Stimulated activated naive B cell treated with anti-CD40 and anti-IgM and Interleukin-4, amounts not matched to agents 10 μg/mL and 1 μg/mL and 100 μg/mL, for 72 hours (primary cell): Measurements from ENCODE around the gene KYNU.
"Not testable (repeated sequence)": the region's sequence is repeated elsewhere in the genome, so short reads cannot be mapped to it uniquely, and the experiment has no call there.

Experiments used
- ATAC-seq, 2 donors: fragments of 150-1000 bp; cut with Tn5 transposase; replicated peaks; 2 replicates each; pipeline ENCODE4 v1.10.0; 2021; ENCODE audit warnings: moderate library complexity in 1 of 2
- DNase-seq: peaks from one replicate; pipeline ENCODE4 v3.0.0; 2021
- H3K27ac Mint-ChIP-seq: one replicate; pipeline ENCODE4 v1.8.0; 2022; ENCODE audit warnings: mild to moderate bottlenecking, mixed read lengths
- H3K27me3 Mint-ChIP-seq, 2 donors: one replicate each; pipeline ENCODE4 v1.8.0; 2022; ENCODE audit warnings: mixed read lengths in 2 of 2
- H3K36me3 Mint-ChIP-seq, 2 donors: one replicate each; pipeline ENCODE4 v1.8.0; 2022; ENCODE audit warnings: mixed read lengths in 2 of 2, mild to moderate bottlenecking in 1 of 2
- H3K4me1 Mint-ChIP-seq, 2 donors: one replicate each; pipeline ENCODE4 v1.8.0; 2022; ENCODE audit warnings: mixed read lengths in 2 of 2, mild to moderate bottlenecking in 1 of 2
- H3K4me3 Mint-ChIP-seq, 2 donors: one replicate each; pipeline ENCODE4 v1.8.0; 2022; ENCODE audit warnings: mild to moderate bottlenecking in 2 of 2, mixed read lengths in 2 of 2, moderate library complexity in 1 of 2
- H3K9me3 Mint-ChIP-seq, 2 donors: one replicate each; pipeline ENCODE4 v1.8.0; 2022; ENCODE audit warnings: mixed read lengths in 2 of 2, mild to moderate bottlenecking in 1 of 2

Gene KYNU

DNA sequence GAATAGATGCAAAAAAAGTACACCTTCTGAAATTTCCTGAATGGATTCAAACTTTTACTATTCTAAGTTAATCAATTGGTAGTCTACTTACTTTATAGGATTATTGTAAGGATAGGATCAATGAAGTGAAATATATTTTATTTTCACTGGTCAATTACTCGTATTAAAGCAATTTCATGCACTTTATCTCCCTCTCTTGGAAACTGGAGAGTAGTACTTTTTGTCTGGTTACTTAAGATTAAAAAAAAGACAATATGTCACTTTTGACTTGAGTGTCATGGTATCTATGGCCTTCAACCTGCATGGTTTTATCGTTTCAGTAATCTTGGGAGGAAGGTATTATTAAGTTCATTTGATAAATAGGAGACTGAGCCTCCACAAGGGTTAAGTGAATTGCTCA lies 1.0 kb upstream of the KYNU start:
- Mint-ChIP-seq H3K9me3 (no peaks in the 10 kb centered on the region), H3K27ac (peak overlapping the region; percentile 91)
- ATAC-seq = no peak

DNA sequence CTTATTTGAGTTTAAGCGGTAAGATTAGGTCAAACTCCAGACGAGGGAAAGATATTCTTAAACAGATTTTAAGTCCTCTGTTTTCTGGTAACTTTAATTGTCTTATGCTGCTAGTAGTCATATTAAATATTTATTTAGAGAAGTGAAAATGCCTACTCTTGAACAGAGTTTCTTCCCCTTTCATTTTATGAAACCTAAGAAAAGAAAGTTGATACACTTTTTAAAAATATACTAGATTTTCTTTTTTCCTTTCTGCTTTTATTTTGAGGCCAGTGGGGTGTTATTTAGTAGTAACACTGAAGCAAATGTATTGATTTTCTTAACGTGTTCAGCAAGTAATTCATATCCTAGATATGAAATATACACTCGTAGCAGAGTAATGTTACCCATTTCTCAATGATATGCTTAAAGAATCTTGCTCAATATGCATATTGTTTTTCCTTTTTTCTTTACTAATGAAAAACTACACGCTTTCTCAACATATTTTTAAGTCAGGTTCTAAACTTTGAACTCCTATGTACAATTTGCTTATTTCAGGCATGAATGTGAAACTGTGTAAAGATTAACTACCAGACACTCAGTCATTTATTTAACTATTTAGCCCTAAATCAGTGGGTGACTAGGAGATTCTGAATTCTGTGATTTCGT lies 691 bp downstream of the KYNU start:
- no peaks in the 10 kb centered on the region for H3K27me3 Mint-ChIP-seq
- H3K36me3 Mint-ChIP-seq = peaks cover 22 to 36% of the 10 kb centered on the region in 2 donors
- peak overlapping the region; percentile 77 to 80 for H3K4me3 Mint-ChIP-seq
- peaks cover 40 to 66% of the 10 kb centered on the region in 2 donors for H3K4me1 Mint-ChIP-seq
- DNase-seq = no peak
- peak overlapping the region; percentile 91 for H3K27ac Mint-ChIP-seq
- ATAC-seq = peak; percentile 28 to 61
- H3K9me3 Mint-ChIP-seq = peaks cover 2 to 7% of the 10 kb centered on the region in 2 donors

More for the DNA sequence above, 1.0 kb upstream of the KYNU start:
- H3K4me1 Mint-ChIP-seq = peaks cover 41 to 66% of the 10 kb centered on the region in 2 donors
- peaks cover 9 to 24% of the 10 kb centered on the region in 2 donors for H3K36me3 Mint-ChIP-seq
- H3K4me3 Mint-ChIP-seq = no peak overlapping the region
- no peaks in the 10 kb centered on the region for H3K27me3 Mint-ChIP-seq
- no peak for DNase-seq

DNA sequence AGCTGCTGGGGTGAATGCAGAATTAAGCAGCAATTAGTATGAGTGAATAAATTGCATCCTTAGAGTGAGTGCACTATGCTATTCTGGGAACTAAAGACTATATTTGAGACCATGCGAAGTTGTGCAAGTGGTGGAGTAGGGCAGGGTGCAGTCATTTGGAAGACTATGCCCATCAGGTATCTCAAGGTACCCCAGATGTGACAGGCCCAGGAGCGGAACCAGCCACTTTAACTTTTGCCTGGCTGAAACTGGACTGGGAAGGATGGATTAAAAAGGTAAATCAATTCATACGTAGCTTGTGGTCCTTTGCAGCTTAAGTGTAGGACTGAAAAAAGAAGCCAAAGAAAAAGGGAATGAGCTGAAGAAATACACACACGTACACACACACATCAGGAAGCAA lies 1.7 kb downstream of the KYNU start:
- Mint-ChIP-seq H3K4me1 (peaks cover 37 to 65% of the 10 kb centered on the region in 2 donors), H3K27me3 (no peaks in the 10 kb centered on the region), H3K4me3 (peak overlapping the region; percentile 83 to 91), H3K36me3 (peaks cover 27 to 44% of the 10 kb centered on the region in 2 donors), H3K9me3 (peaks cover 5 to 11% of the 10 kb centered on the region in 2 donors), H3K27ac (peak overlapping the region; percentile 88)
- ATAC-seq (no peak), DNase-seq (no peak)

DNA sequence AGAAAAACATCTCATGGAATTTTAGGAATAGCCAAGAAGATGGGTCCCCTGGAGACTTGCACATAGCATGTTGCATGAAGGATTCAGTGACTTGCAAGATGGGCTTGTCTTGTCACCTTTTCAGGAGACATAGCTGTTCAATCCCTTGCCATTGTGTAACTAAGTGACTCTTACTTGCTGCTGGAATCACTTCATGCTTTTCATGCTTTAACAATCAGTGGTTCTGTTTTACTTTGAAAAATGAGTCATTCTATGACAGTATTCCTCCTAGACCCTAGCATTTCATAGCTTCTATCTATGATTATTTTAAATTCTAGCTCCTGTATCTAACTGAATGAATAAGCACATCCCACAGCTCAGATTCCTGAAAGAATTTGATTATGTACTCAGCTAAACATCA lies 2.8 kb downstream of the KYNU start:
- Mint-ChIP-seq H3K27ac (peak overlapping the region; percentile 15), H3K36me3 (peaks cover 27 to 44% of the 10 kb centered on the region in 2 donors), H3K9me3 (peaks cover 5 to 11% of the 10 kb centered on the region in 2 donors), H3K4me1 (peaks cover 33 to 59% of the 10 kb centered on the region in 2 donors), H3K4me3 (peak overlapping the region; percentile 83 to 91), H3K27me3 (no peaks in the 10 kb centered on the region)
- ATAC-seq (peak; percentile 45 to 48), DNase-seq (no peak)

DNA sequence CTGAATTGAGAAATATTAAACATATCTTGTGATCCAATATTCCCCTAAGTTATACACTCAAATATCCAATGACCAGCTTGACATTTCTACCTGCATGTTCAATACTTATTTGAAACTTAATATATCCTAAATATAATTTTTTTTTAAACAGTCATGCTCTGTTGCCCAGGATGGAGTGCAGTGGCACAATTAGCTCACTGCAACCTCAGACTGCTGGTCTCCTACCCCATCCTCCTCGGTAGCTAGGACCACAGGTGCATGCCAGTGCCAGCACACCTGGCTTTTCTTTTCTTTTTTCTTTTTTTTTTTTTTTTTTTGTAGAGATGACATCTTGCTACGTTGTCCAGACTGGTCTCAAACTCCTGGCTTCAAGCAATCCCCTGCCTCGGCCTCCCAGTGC lies 4.2 kb downstream of the KYNU start:
- H3K9me3 Mint-ChIP-seq = peaks cover 5 to 11% of the 10 kb centered on the region in 2 donors
- no peak for DNase-seq
- H3K27ac Mint-ChIP-seq = peak overlapping the region; percentile 45
- H3K27me3 Mint-ChIP-seq = no peaks in the 10 kb centered on the region
- peaks cover 31 to 52% of the 10 kb centered on the region in 2 donors for H3K36me3 Mint-ChIP-seq
- H3K4me3 Mint-ChIP-seq = peak overlapping the region in 1 of 2 donors; percentile 26
- ATAC-seq = no peak
- H3K4me1 Mint-ChIP-seq = peaks cover 27 to 49% of the 10 kb centered on the region in 2 donors

DNA sequence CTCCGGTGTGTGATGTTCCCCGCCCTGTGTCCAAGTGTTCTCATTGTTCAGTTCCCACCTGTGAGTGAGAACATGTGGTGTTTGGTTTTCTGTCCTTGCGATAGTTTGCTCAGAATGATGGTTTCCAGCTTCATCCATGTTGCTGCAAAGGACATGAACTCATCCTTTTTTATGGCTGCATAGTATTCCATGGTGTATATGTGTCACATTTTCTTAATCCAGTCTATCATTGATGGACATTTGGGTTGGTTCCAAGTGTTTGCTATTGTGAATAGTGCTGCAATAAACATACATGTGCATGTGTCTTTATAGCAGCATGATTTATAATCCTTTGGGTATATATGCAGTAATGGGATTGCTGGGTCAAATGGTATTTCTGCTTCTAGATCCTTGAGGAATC lies 5.0 kb downstream of the KYNU start:
- peaks cover 38 to 58% of the 10 kb centered on the region in 2 donors for H3K36me3 Mint-ChIP-seq
- H3K27ac Mint-ChIP-seq, H3K4me3 Mint-ChIP-seq, ATAC-seq, H3K27me3 Mint-ChIP-seq, DNase-seq: not testable (repeated sequence)
- peaks cover 5 to 11% of the 10 kb centered on the region in 2 donors for H3K9me3 Mint-ChIP-seq
- peaks cover 22 to 41% of the 10 kb centered on the region in 2 donors for H3K4me1 Mint-ChIP-seq

DNA sequence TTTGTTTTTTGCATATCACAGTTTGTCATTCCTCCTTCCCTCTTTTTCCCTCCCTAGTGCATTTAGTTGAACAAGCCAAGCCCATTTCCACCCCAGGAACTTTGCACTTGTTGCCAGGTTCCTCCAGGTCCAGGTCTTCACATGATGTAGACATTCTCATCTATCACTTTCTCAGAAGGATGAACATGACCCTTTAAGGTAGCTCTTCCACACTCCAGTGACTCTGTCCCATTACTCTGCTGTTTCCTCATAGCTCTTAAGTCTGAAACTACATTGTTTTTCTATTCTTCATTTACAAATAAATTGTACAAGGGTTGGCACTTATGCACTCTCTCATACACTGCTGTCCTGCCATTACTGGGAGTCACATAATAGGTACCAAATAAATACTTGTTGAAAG lies 6.1 kb downstream of the KYNU start:
- no peaks in the 10 kb centered on the region for H3K27me3 Mint-ChIP-seq
- peaks cover 42 to 63% of the 10 kb centered on the region in 2 donors for H3K36me3 Mint-ChIP-seq
- peak; percentile 56 to 58 for ATAC-seq
- H3K4me1 Mint-ChIP-seq = peaks cover 22 to 43% of the 10 kb centered on the region in 2 donors
- H3K4me3 Mint-ChIP-seq = peak overlapping the region; percentile 41 to 66
- peaks cover 5 to 11% of the 10 kb centered on the region in 2 donors for H3K9me3 Mint-ChIP-seq
- H3K27ac Mint-ChIP-seq = peak overlapping the region; percentile 73
- DNase-seq = no peak

DNA sequence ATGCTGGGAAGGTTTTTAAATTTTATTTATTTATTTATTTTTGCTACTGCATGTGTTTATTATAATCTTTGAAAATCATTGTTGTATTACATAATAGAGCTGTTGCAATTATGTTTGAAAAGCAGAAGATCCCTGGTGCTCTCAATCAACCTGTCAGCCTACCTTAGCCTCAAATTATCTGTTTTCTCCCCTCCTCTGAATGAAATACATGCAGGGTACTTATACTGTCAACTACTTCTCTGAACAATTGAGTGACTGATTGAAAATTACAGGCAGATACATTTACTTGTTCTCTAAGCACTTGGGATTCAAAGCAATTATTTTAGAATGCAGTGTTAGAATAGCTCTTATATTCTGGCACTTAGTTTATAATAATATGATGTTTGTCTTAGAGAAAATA lies 8.1 kb downstream of the KYNU start:
- H3K36me3 Mint-ChIP-seq = peaks cover 43 to 66% of the 10 kb centered on the region in 2 donors
- no peaks in the 10 kb centered on the region for H3K27me3 Mint-ChIP-seq
- no peak for DNase-seq
- no peak overlapping the region for H3K4me3 Mint-ChIP-seq
- ATAC-seq = no peak
- H3K9me3 Mint-ChIP-seq = peaks cover 5 to 11% of the 10 kb centered on the region in 2 donors
- H3K4me1 Mint-ChIP-seq = peaks cover 24 to 42% of the 10 kb centered on the region in 2 donors
- no peak overlapping the region for H3K27ac Mint-ChIP-seq

DNA sequence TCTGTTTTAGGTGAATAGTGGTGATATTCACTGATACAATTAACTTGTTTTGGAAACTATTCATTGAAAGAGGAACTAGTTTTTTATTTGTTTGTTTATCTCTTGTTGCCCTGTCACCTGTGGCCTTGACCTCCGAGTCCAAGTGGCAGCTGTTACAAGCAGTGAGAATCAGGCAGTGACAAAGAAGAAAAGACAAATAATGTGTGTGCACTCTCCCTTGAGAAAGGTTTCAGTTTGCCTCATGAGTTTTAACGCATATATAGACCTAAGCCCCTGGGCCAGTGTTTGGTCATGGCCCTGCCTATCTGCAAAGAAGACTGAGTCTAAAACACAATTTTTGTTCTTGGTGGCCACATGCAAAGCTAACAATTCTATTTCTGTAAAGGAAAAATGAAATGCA lies 15.3 kb downstream of the KYNU start:
- Mint-ChIP-seq H3K27me3 (no peaks in the 10 kb centered on the region), H3K4me1 (peaks cover 24 to 38% of the 10 kb centered on the region in 2 donors), H3K4me3 (no peak overlapping the region)

DNA sequence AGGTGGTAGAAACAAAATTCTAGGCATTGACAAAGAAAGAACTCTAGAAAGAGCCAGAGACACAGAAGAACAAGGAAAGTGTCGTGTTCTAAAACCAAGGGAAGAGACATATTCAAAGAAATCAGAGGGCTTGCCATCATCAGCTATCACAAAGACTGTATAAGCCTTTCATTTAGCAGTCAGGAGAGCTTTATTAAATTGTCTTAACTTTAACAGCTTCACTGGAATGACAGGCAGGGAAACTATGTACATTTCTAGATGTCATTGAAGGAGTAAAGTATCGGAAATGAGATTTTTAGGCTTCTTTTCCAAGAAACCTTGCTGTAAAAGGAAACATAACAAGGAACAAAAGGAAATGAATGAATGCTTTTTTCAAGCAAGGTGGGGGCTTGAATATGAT lies 15.8 kb downstream of the KYNU start:
- Mint-ChIP-seq H3K27ac (peak overlapping the region; percentile 11), H3K27me3 (no peaks in the 10 kb centered on the region), H3K36me3 (peaks cover 31 to 64% of the 10 kb centered on the region in 2 donors), H3K4me3 (no peak overlapping the region), H3K4me1 (peaks cover 24 to 38% of the 10 kb centered on the region in 2 donors), H3K9me3 (no peaks in the 10 kb centered on the region)
- DNase-seq = no peak
- no peak for ATAC-seq

More for the DNA sequence above, 15.3 kb downstream of the KYNU start:
- no peaks in the 10 kb centered on the region for H3K9me3 Mint-ChIP-seq
- H3K36me3 Mint-ChIP-seq = peaks cover 27 to 59% of the 10 kb centered on the region in 2 donors
- peak; percentile 78 to 95 for ATAC-seq
- peak overlapping the region; percentile 11 for H3K27ac Mint-ChIP-seq
- no peak for DNase-seq

DNA sequence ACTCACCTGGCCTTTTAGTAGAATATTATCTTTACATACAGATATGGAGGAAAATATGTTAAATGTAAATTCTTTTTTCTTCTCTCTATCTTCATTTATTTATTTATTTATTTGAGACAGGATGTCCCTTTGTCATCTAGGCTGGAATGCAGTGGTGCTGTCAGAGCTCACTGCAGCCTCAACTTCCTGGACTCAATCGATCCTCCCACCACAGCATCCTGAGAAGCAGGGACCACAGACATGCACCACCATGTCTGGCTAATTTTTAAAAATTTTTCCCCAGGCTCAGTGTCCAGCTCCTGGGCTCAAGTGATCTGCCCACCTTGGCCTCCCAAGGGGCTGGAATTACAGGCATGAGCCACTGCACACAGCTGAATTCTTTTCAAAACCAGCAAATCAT lies 20.3 kb downstream of the KYNU start:
- Mint-ChIP-seq H3K36me3 (peaks cover 40 to 67% of the 10 kb centered on the region in 2 donors), H3K4me3 (no peak overlapping the region), H3K27ac (no peak overlapping the region)

DNA sequence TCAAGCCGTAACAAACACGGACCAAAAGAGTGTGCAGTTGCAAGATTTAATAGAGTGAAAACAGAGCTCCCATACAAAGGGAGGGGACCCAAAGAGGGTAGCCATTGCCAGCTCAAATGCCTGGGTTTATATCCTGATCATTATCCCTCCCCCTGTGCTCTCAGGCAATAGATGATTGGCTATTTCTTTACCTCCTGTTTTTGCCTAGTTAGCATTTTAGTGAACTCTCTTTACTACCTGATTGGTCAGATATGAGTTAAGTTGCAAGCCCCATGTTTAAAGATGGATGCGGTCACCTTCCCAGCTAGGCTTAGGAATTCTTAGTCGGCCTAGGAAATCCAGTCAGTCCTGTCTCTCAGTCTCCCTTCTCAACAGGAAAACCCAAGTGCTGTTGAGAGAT lies 22.9 kb downstream of the KYNU start:
- H3K9me3 Mint-ChIP-seq, H3K27me3 Mint-ChIP-seq, DNase-seq, H3K4me3 Mint-ChIP-seq, ATAC-seq: not testable (repeated sequence)
- Mint-ChIP-seq H3K36me3 (peaks cover 35 to 54% of the 10 kb centered on the region in 2 donors), H3K4me1 (peaks cover 27 to 46% of the 10 kb centered on the region in 2 donors), H3K27ac (peak overlapping the region; percentile 7)

More for the DNA sequence above, 20.3 kb downstream of the KYNU start:
- Mint-ChIP-seq H3K4me1 (peaks cover 24 to 28% of the 10 kb centered on the region in 2 donors), H3K27me3 (no peaks in the 10 kb centered on the region), H3K9me3 (no peaks in the 10 kb centered on the region)
- DNase-seq (no peak), ATAC-seq (no peak)

DNA sequence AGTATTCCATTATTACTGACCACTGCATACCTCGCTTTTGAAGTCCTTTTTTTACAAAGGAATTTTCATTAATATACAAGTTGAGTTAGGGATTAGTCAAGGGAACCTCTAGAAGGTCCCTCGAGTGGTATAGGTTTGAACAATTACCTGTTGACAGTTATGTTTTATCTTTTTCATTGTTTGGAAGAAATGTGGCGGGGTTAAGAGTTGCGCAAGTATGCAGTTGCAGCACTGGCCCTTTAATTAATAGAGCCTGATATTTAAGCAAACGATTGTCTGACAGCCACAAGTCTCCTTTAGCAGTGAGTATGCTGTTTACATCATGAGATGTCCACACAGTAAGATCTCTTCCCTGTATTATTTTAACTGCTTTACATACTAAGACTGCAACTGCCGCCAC lies 24.3 kb downstream of the KYNU start:
- ATAC-seq (no peak), DNase-seq (no peak)
- no peaks in the 10 kb centered on the region for H3K27me3 Mint-ChIP-seq
- no peak overlapping the region for H3K4me3 Mint-ChIP-seq
- no peak overlapping the region for H3K27ac Mint-ChIP-seq
- peaks cover 27 to 44% of the 10 kb centered on the region in 2 donors for H3K4me1 Mint-ChIP-seq
- peaks cover 40 to 52% of the 10 kb centered on the region in 2 donors for H3K36me3 Mint-ChIP-seq
- no peaks in the 10 kb centered on the region for H3K9me3 Mint-ChIP-seq

DNA sequence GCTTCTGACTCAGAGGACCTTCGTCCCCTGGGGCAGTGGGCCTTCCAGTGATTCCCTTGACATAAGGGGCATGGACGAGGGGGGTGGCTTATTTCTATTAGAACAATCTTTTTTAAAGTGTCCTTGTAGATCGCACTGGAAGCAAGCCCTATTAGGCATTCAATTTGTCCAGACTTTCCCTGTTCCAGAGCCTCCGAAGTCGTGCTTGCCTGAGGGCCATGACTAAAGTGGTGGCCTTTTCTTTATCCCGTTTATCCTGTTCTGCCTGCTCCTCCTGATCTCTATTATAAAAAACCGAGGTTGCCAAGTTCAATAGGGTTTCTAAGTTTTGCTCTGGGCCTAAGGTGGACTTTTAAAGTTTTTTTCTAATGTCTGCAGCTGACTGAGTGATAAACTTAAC lies 26.3 kb downstream of the KYNU start:
- not testable (repeated sequence) for DNase-seq, H3K9me3 Mint-ChIP-seq, ATAC-seq, H3K27ac Mint-ChIP-seq, H3K27me3 Mint-ChIP-seq, H3K4me3 Mint-ChIP-seq
- H3K4me1 Mint-ChIP-seq = peaks cover 33 to 55% of the 10 kb centered on the region in 2 donors
- H3K36me3 Mint-ChIP-seq = peaks cover 44 to 57% of the 10 kb centered on the region in 2 donors

DNA sequence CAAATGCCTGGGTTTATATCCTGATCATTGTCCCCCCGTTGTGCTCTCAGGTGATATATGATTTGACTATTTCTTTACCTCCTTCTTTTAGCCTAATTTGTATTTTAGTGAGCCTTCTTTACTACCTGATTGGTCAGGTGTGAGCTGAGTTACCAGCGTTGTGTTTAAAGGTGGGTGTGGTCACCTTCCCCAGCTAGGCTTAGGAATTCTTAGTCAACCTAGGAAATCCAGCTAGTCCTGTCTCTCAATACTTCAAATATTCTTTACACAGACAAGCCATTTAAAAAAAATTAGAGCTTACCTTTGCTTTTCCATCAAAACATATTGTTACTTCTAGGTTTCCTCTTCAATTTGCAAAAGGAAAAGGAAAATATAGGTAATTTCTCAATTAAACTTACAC lies 30.2 kb downstream of the KYNU start:
- H3K27ac Mint-ChIP-seq = no peak overlapping the region
- no peak for ATAC-seq
- no peak for DNase-seq
- H3K4me3 Mint-ChIP-seq = no peak overlapping the region
- peaks cover 36 to 51% of the 10 kb centered on the region in 2 donors for H3K36me3 Mint-ChIP-seq
- H3K9me3 Mint-ChIP-seq = peaks cover 5 to 11% of the 10 kb centered on the region in 2 donors
- H3K4me1 Mint-ChIP-seq = peaks cover 29 to 57% of the 10 kb centered on the region in 2 donors
- no peaks in the 10 kb centered on the region for H3K27me3 Mint-ChIP-seq
